Lower leg skin (tissue), 3 donors: ENCODE results near the gene LAMB4.

ENCODE experiments used
- POLR2A ChIP-seq, 2 donors: fragments of 450-650 bp; IDR thresholded peaks; one replicate each; pipeline ENCODE4 v1.6.1; 2016 to 2017; ENCODE audit warnings: antibody characterized with exemption in 2 of 2, mild to moderate bottlenecking in 1 of 2, moderate library complexity in 1 of 2
- TF ChIP-seq, protein P1 (sequence below), 3 donors: fragments of 450-650 bp; IDR thresholded peaks; one replicate each; pipeline ENCODE4 v1.5.1; 2016; ENCODE audit warnings: antibody characterized with exemption in 3 of 3, mild to moderate bottlenecking in 3 of 3, moderate library complexity in 2 of 3

GRCh38 chr7:108086962-108087361 lies 43.2 kb downstream of the LAMB4 start:
- TF ChIP-seq, protein P1, sequence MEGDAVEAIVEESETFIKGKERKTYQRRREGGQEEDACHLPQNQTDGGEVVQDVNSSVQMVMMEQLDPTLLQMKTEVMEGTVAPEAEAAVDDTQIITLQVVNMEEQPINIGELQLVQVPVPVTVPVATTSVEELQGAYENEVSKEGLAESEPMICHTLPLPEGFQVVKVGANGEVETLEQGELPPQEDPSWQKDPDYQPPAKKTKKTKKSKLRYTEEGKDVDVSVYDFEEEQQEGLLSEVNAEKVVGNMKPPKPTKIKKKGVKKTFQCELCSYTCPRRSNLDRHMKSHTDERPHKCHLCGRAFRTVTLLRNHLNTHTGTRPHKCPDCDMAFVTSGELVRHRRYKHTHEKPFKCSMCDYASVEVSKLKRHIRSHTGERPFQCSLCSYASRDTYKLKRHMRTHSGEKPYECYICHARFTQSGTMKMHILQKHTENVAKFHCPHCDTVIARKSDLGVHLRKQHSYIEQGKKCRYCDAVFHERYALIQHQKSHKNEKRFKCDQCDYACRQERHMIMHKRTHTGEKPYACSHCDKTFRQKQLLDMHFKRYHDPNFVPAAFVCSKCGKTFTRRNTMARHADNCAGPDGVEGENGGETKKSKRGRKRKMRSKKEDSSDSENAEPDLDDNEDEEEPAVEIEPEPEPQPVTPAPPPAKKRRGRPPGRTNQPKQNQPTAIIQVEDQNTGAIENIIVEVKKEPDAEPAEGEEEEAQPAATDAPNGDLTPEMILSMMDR (IDR thresholded peaks at IDR 0.05) = no peak
- no peak for TF ChIP-seq POLR2A (IDR thresholded peaks at IDR 0.05)
